GM19239 (cell line): ENCODE data around the gene ZNF595.
"Not testable (repeated sequence)": the region's sequence is repeated elsewhere in the genome, so short reads cannot be mapped to it uniquely, and the experiment has no call there.

Source experiments
- DNase-seq: peaks from one replicate; pipeline ENCODE4 v3.0.0; 2011; ENCODE audit warnings: low spot score; ENCODE audit not compliant: insufficient read length
- FAIRE-seq: peaks from 2 replicates; lab custom pipeline; 2011; peaks lifted over from hg19 to GRCh38; lab: Jason Lieb, UNC

Gene ZNF595

DNA sequence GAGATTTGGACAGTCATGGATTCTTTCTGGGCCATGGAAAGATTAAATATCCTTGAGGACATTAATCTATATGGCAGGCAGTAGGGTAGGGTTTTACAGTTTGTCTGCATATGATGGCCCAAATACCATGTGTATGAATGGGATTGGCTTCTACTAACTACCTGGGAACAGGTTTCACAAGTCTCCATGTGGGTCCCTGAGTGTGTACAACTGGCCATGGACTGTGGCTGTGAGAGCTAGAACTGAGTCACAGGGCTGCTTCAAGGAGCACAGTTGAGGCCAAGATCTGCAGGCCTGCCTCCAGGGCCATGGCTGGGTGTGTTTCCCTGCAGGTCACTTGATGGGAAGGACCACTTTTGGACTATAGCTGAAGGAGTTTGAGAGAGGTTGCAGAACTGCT is 11.6 kb downstream of the ZNF595 start:
- FAIRE-seq, DNase-seq: not testable (repeated sequence)

- DNase-seq (no peak), FAIRE-seq (no peak)
Observed at GRCh38 chr4:71830-72229, 18.7 kb downstream of the ZNF595 start.

DNA sequence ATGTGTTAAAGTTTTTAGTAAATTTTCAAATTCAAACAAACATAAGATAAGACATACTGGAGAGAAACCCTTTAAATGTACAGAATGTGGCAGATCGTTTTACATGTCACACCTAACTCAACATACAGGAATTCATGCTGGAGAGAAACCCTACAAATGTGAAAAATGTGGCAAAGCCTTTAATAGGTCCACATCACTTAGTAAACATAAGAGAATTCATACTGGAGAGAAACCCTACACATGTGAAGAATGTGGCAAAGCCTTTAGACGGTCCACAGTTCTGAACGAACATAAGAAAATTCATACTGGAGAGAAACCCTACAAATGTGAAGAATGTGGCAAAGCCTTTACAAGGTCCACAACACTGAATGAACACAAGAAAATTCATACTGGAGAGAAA is 32.8 kb downstream of the ZNF595 start:
- DNase-seq (no peak), FAIRE-seq (no peak)

DNA sequence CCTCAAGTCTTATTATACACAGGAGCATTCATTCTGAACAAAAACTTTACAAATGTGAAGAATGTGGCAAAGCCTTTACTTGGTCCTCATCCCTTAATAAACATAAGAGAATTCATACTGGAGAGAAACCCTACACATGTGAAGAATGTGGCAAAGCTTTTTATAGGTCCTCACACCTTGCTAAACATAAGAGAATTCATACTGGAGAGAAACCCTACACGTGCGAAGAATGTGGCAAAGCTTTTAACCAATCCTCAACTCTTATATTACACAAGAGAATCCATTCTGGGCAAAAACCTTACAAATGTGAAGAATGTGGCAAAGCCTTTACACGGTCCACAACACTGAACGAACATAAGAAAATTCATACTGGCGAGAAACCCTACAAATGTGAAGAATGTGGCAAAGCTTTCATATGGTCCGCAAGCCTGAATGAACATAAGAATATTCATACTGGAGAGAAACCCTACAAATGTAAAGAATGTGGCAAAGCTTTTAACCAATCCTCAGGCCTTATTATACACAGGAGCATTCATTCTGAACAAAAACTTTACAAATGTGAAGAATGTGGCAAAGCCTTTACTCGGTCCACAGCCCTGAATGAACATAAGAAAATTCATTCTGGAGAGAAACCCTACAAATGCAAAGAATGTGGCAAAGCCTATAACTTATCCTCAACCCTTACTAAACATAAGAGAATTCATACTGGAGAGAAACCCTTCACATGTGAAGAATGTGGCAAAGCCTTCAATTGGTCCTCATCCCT is 33.6 kb downstream of the ZNF595 start:
- not testable (repeated sequence) for FAIRE-seq, DNase-seq

- DNase-seq (no peak), FAIRE-seq (no peak)
Observed at GRCh38 chr4:98386-98785, 45.3 kb downstream of the ZNF595 start.

- DNase-seq, result no peak
- no peak for FAIRE-seq
Observed at GRCh38 chr4:99863-100262, 46.7 kb downstream of the ZNF595 start.

GRCh38 chr4:107083-107443 is 53.9 kb downstream of the ZNF595 start:
- FAIRE-seq, result no peak
- DNase-seq, result no peak

DNA sequence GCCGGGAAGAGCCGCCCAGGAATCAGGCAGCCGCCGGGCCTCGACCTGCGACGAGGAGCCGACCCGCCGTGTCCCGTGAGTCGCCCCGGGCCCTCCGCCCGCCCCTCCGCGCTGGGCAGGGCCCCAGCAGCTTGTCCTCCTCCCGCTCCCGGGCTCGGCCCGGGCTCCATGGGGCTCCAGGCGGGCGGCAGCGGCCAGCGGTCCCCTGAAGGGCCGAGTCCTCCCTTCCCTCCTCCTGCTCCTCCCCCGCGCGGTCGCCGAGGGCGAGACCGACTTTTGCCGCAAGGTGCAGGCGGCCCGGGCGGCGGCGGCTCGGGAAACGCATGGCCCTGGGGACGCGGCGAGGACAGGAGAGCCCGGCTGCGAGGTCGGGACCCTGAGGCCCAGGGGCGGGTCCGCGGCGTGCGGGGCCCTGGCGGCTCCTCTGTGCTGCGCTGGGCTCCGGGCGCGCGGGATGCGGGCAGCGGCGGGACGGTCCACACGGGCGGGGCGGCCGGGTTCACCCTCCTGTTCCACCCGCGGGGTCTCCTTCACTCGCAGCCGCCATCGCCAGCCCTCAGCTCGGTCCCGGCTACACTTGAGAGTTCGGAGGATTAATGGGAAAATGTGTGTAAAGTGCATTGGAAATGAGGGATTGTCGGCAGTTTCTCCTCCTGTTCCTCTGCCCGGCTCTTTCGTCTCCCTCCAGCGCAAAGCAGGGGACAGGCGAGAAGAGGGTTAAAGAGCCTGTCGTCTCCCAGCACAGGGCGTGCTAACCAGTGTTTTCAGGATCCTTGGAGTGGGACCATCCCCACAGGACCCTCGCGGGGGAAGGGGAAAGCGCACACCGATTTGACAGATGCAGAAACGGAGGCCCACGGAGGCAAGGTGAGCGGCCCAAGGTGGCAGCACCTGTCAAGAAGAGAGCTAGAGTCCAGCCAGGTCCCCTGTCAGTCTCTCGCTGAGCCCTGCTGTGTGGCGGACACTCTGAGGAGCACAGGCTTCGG is 54.6 kb downstream of the ZNF595 start:
- no peak for FAIRE-seq
- DNase-seq, result no peak

GRCh38 chr4:112771-113170 is 59.6 kb downstream of the ZNF595 start:
- FAIRE-seq (no peak), DNase-seq (no peak)

GRCh38 chr4:113732-114131 is 60.6 kb downstream of the ZNF595 start:
- no peak for FAIRE-seq
- no peak for DNase-seq

DNA sequence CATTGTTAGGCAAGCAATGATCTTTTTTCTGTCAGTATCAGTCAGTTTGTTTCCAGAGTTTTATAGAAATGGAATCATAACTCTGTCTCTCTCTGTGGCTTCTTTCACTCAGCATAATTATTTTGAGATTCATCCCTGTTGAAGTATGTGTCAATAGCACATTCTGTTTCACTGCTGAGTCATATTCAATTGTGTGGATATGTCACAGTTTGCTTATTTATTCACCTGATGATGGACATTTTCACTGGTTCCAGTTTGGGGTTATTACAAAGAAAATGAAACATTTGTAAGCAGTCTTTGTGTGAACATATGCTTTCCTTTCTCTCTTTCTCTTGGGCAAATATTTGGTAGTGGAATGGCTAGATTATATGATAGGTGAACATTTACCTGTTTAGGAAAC is 61.0 kb downstream of the ZNF595 start:
- no peak for FAIRE-seq
- DNase-seq, result no peak

- no peak for FAIRE-seq
Observed at GRCh38 chr4:116499-116898, 63.4 kb downstream of the ZNF595 start.

GRCh38 chr4:120616-121015 is 67.5 kb downstream of the ZNF595 start:
- DNase-seq (no peak), FAIRE-seq (no peak)

More at GRCh38 chr4:116499-116898, 63.4 kb downstream of the ZNF595 start:
- no peak for DNase-seq

GRCh38 chr4:121408-122084 is 68.4 kb downstream of the ZNF595 start:
- FAIRE-seq, result no peak
- no peak for DNase-seq

DNA sequence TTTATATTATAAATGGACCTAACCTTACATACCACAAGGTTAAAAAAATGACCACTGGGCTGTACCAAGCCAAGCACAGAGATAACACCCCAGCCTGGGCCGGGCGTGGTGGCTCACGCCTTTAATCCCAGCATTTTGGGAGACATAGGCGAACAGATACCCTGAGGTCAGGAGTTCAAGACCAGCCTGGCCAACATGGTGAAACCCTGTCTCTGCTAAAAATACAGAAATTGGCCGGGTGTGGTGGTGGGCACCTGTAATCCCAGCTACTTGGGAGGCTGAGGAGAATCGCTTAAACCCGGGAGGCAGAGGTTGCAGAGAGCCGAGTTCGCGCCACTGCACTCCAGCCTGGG is 70.8 kb downstream of the ZNF595 start:
- not testable (repeated sequence) for FAIRE-seq, DNase-seq

GRCh38 chr4:124275-125081 is 71.4 kb downstream of the ZNF595 start, which contains the start of gene ZNF718:
TSS of gene ZNF718 (plus strand) at chr4:124501. CDS start at chr4:124671, 170 bp downstream.
- peak; percentile 82 for FAIRE-seq
- DNase-seq, result peak; percentile 81

DNA sequence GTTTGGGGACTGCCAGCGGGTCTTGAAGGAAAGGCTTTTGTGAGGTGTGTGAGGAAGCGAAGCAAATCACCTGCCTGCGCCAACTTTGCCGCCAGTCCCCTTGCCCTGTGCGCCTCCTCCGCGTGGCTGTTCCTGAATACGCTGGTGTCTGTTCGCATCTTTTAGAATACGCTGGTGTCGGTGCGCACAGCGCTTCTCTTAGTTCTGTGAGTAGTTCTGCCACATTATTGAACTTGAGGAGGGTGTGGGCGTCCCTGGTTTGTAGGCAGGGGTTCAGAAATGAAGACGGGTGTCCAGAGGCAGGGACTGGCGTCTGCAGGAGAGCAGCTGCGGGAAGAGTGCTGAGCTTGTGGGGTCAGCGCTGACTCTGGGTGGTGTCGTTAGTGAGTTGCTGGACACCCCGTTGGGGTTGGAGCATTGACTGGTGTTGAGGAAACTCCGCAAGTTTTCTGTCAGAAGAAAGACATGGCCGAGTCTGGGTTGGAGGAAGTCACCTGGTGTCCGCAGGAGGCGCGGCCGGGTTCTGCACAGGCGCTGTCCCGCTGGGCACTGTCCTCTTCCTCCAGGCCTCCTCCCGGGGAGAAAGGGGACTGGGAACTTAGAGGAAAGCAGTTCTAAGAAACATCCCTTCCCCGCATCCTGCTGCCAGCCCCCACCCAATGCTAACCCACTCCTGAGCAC is 72.1 kb downstream of the ZNF595 start:
- FAIRE-seq (peak; percentile 26), DNase-seq (no peak)

DNA sequence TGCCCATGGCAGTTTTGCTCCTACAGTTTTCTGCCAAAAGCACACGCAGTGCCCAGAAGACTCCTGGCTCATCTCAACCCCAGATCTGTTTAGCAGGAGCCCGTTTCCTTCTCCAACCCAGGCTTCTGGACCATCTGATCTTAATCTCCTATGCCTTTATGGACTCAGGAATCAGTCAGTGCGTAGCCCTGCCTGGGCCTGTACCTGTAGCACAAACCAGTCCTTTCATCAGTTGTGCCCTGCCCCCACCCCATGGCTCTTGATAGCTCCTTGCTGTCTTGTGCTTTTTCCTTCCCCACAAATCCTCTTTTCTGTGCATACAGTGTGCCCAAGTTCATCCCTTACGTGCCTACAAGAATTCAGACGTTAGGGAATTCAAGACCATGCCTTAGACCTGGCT is 72.7 kb downstream of the ZNF595 start:
- FAIRE-seq (no peak), DNase-seq (no peak)

- FAIRE-seq (no peak), DNase-seq (no peak)
Observed at GRCh38 chr4:132483-132882, 79.4 kb downstream of the ZNF595 start.
